Activated CD4-positive, alpha-beta memory T cell treated with anti-CD3 and anti-CD28 coated beads, Interleukin-2, amount 10 ng/mL, durations not matched to agents 7 days and 5 days (primary cell): ENCODE data around the gene SETMAR. TPM values are rescaled to one million over a fixed set of nuclear protein-coding genes. Genes with fewer than 3 reads are reported as not detected.
"Not testable (repeated sequence)": the region's sequence is repeated elsewhere in the genome, so short reads cannot be mapped to it uniquely, and the experiment has no call there.

ENCODE experiments used
- CTCF ChIA-PET: fragments of 350-600 bp; sonication (Branson Sonifier 250); formaldehyde crosslinking; loops from one replicate; lab custom pipeline; 2021; ENCODE audit warnings: antibody characterized with exemption, inconsistent platforms; lab: Charles Lee
- POLR2A ChIA-PET: fragments of 350-600 bp; sonication (Branson Sonifier 250); formaldehyde crosslinking; loops from one replicate; lab custom pipeline; 2021; ENCODE audit warnings: antibody characterized with exemption; lab: Charles Lee
- DNase-seq: peaks from one replicate; pipeline ENCODE4 v3.0.0-alpha.2; 2020
- H3K27ac Mint-ChIP-seq: one replicate; pipeline ENCODE4 v1.8.0; 2021; ENCODE audit warnings: mild to moderate bottlenecking, mixed read lengths
- H3K27me3 Mint-ChIP-seq: one replicate; pipeline ENCODE4 v1.8.0; 2021; ENCODE audit warnings: mixed read lengths
- H3K36me3 Mint-ChIP-seq: one replicate; pipeline ENCODE4 v1.8.0; 2021; ENCODE audit warnings: low read depth, mixed read lengths
- H3K4me1 Mint-ChIP-seq: one replicate; pipeline ENCODE4 v1.8.0; 2021; ENCODE audit warnings: mixed read lengths
- H3K4me3 Mint-ChIP-seq: one replicate; pipeline ENCODE4 v1.8.0; 2021; ENCODE audit warnings: mild to moderate bottlenecking, mixed read lengths
- H3K9me3 Mint-ChIP-seq: one replicate; pipeline ENCODE4 v1.8.0; 2021; ENCODE audit warnings: mixed read lengths
- total RNA-seq, 2 experiments: library from RNA; stranded (reverse); gene quantifications; one replicate each; pipeline ENCODE4 v1.2.3, GENCODE V29; 2021

The SETMAR gene
- total RNA-seq, 2 experiments from 2014 or later, result 5.2 to 6.2 TPM

DNA sequence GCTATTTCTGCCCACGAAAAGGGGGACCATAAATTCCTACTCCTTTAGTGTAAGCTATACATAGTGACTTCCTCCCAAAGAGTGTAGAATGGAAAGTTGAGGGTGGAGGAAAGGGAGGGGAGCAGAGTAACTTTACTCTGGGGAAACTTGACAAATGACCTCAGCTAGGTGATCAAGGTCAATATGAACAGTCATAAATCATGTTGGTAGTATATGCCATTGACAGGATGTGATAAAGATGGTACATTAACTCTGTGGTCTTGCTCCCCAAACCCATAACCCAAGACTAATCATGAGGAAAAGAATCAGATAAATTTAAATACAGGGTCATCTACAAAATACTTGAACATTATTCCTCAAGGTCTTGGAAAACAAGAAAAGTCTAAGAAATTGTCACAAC, 18.6 kb downstream of the SETMAR start:
- no peaks in the 10 kb centered on the region for H3K27me3 Mint-ChIP-seq
- DNase-seq, result no peak
- no peaks in the 10 kb centered on the region for H3K4me1 Mint-ChIP-seq
- no peak overlapping the region for H3K27ac Mint-ChIP-seq
- ChIA-PET CTCF (no interaction called here), POLR2A (no interaction called here)
- H3K4me3 Mint-ChIP-seq, result no peak overlapping the region
- no peaks in the 10 kb centered on the region for H3K9me3 Mint-ChIP-seq
- H3K36me3 Mint-ChIP-seq, result peaks cover 2% of the 10 kb centered on the region

DNA sequence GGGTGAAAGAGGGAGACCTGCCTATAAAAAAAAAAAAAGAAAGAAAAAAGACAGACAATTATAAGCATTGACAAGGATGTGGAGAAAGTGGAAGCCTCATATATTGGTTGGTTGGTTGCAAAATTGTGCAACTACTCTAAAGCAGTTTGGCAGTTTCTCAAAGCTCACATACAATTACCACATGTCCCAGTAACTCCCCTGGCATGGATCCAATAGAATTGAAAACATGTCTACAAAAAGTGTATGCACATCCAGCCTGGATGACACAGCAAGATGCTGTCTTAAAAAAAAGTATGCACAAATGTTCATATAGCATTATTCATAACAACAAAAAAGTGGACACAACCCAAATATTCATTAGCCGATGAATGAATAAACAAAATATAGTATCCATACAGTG, 19.5 kb downstream of the SETMAR start:
- H3K9me3 Mint-ChIP-seq, result peaks cover 2% of the 10 kb centered on the region
- H3K27me3 Mint-ChIP-seq, result no peaks in the 10 kb centered on the region
- DNase-seq, result no peak
- H3K4me1 Mint-ChIP-seq, result no peaks in the 10 kb centered on the region
- POLR2A ChIA-PET, result no interaction called here
- no peak overlapping the region for H3K27ac Mint-ChIP-seq
- CTCF ChIA-PET, result no interaction called here
- no peak overlapping the region for H3K4me3 Mint-ChIP-seq
- peaks cover 5% of the 10 kb centered on the region for H3K36me3 Mint-ChIP-seq

DNA sequence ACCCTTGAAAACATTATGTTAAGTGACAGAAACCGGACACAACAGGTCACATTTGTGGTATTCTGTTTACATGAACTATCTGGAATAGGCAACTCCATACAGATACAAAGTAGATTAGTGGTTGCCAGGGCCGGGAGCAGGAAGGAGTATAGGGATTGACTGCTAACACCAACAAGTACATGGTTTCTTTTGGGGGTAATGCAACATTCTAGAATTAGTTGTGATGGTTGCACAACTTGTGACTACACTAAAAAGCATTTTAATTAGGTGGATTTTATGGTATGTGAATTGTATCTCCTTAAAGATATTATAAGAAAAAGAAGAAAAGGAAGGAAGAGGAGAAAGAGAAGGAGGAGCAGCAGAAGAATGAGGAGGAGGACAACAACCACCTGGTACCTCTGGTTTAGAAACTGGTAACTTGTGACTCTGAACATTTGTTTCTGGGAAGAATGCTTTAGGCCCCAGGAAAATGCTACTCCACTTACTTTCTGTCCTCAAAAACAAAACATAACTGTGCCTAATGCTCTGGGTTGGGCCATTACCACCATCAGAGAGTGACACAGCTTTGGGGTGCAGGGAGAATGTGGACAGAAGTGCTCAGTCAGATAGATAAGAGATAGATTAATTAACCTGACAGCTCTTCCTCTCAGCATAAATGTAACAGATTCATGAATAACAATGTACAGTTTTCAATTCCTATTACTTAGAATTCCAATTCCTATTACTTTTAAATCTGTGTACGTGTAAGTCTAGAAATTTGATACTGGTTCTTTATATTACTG, 20.3 kb downstream of the SETMAR start:
- Mint-ChIP-seq H3K4me3 (no peak overlapping the region), H3K9me3 (peaks cover 3% of the 10 kb centered on the region), H3K27me3 (no peaks in the 10 kb centered on the region), H3K36me3 (peaks cover 5% of the 10 kb centered on the region), H3K27ac (no peak overlapping the region), H3K4me1 (no peaks in the 10 kb centered on the region)
- CTCF ChIA-PET, result no interaction called here
- no peak for DNase-seq
- POLR2A ChIA-PET, result no interaction called here

DNA sequence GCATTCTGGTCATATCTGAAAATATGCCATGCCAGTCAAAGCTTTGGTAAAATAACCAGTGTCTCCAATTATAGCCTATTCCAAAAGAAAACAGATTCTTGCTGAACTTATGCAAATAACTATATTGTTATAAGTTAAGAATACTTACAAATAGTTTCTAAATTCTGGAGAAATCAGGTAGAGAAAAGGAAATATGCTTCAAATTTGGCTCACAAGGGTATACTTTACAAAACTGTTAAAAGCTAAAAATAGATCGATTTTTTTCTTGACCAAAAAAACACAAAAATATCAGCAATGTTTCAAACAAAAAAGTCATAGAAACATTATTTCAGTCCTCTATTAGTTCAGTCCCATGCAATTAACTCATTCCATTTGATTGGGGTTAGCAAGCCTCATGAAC, 23.7 kb downstream of the SETMAR start:
- DNase-seq, result no peak
- Mint-ChIP-seq H3K36me3 (peaks cover 15% of the 10 kb centered on the region), H3K27ac (no peak overlapping the region), H3K4me1 (no peaks in the 10 kb centered on the region), H3K4me3 (no peak overlapping the region), H3K9me3 (peaks cover 13% of the 10 kb centered on the region), H3K27me3 (no peaks in the 10 kb centered on the region)
- ChIA-PET POLR2A (no interaction called here), CTCF (interaction anchor here (1.6 kb wide), 1 partner anchor 24 kb away, joined by 3 read pairs; no protein-coding TSS in a partner anchor)

DNA sequence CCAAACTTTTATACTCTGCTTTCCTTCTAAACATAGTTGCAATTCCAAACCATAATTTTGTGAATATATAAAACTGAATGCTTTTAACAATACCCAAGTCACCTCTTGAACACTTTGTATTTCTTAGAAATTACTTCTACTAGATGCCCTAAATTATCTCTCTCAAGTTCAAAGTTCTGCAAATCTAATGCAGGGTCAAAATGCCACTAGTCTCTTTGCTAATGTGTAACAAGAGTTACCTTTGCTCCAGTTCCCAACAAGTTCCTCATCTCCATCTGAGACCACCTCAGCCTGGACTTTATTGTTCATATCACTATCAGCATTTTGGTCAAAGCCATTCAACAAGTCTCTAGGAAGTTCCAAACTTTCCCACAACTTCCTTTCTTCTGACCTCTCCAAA, 26.6 kb downstream of the SETMAR start:
- H3K27me3 Mint-ChIP-seq, H3K4me1 Mint-ChIP-seq, POLR2A ChIA-PET, H3K27ac Mint-ChIP-seq, CTCF ChIA-PET, H3K4me3 Mint-ChIP-seq, DNase-seq: not testable (repeated sequence)
- Mint-ChIP-seq H3K9me3 (peaks cover 13% of the 10 kb centered on the region), H3K36me3 (peaks cover 15% of the 10 kb centered on the region)

DNA sequence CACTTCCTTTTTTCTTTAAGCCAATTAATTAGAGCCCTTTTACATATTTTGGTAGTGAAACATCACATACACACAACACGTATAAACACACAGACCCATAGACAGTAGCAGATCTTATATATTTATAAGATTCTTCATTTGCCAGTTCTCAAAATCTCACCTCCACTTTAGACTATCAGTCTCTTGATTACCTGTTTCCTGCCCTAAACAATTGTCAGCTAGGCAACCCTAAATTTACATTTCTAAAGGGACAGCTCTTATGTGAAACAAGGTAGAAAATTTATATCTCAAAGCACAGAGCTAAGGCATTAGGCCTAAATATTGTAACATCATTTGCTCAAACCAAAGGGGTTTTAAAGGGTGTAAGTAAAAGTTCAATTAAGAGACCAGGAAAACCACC, 28.9 kb downstream of the SETMAR start:
- no peak overlapping the region for H3K4me3 Mint-ChIP-seq
- H3K27me3 Mint-ChIP-seq, result no peaks in the 10 kb centered on the region
- H3K9me3 Mint-ChIP-seq, result peaks cover 11% of the 10 kb centered on the region
- H3K27ac Mint-ChIP-seq, result no peak overlapping the region
- no peak for DNase-seq
- peaks cover 12% of the 10 kb centered on the region for H3K36me3 Mint-ChIP-seq
- CTCF ChIA-PET, result interaction anchor here (0.8 kb wide), 1 partner anchor 17 kb away, joined by 3 read pairs; no protein-coding TSS in a partner anchor
- no peaks in the 10 kb centered on the region for H3K4me1 Mint-ChIP-seq
- POLR2A ChIA-PET, result no interaction called here

DNA sequence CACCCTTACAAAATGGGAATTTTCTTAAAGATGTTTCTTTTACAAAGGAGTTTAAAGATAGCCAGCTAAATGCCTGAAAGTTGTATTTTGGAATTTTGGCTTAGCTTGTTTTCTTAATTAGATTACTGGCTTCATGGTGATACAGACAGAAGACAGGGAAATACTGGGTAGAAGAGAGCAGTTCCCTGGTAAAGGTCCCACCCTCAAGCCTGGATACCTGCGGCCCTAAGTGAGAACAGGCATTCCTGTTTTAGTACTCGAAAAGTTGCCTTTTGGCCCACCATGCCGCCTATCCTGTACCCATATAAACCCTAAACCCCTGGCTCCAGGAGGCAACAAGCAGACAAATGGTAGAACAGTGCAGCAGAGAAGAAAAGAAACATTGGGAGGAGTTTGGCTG, 29.4 kb downstream of the SETMAR start:
- H3K4me3 Mint-ChIP-seq, result no peak overlapping the region
- H3K27ac Mint-ChIP-seq, result no peak overlapping the region
- no peak for DNase-seq
- no peaks in the 10 kb centered on the region for H3K27me3 Mint-ChIP-seq
- ChIA-PET POLR2A (no interaction called here), CTCF (interaction anchor here (0.8 to 0.9 kb wide), 2 partner anchors 17 to 18 kb away, joined by 3 read pairs; no protein-coding TSS in a partner anchor)
- no peaks in the 10 kb centered on the region for H3K4me1 Mint-ChIP-seq
- peaks cover 11% of the 10 kb centered on the region for H3K9me3 Mint-ChIP-seq
- H3K36me3 Mint-ChIP-seq, result peaks cover 10% of the 10 kb centered on the region

DNA sequence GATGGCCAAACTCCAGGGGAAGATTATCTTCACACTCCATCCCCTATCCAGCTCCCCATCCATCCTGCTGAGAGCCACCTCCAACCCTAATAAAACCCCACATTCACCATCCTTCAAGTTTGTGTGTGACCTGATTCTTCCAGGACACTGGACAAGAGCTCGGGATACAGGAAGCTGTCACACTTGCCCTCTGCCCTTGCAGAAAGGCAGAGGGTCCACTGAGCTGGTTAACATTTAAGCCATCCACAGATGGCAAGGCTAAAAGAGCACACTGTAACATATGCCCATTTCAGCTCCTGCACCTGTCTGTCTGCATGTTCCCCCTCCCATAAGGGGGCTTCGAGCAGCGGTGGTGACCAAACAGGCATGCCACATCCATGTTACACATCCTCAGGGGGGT, 29.8 kb downstream of the SETMAR start:
- no peaks in the 10 kb centered on the region for H3K4me1 Mint-ChIP-seq
- H3K4me3 Mint-ChIP-seq, result no peak overlapping the region
- no peak for DNase-seq
- H3K27me3 Mint-ChIP-seq, result no peaks in the 10 kb centered on the region
- peaks cover 11% of the 10 kb centered on the region for H3K9me3 Mint-ChIP-seq
- CTCF ChIA-PET, result interaction anchor here (0.9 kb wide), 2 partner anchors 18 to 300 kb away, joined by 3 read pairs; no protein-coding TSS in a partner anchor
- peaks cover 10% of the 10 kb centered on the region for H3K36me3 Mint-ChIP-seq
- H3K27ac Mint-ChIP-seq, result no peak overlapping the region
- POLR2A ChIA-PET, result no interaction called here

DNA sequence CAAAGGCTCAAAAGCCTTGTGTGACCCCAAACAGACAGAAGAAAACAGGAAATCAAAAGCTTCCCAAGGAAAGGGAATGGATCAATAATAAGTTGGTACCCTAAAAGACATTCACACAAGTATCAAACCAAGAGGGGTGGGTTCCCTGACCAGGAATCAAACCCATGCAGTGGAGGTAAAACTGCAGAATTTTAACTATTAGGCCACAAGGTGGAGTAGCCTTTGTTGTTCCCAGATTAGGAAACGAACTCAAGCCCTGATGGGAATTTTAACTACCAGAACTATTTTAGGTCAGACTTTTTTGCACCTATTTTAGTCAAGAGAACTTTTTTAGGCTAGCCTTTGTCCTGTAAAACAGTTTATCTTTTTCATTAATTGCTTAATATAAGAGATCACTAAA, 31.4 kb downstream of the SETMAR start:
- Mint-ChIP-seq H3K4me1 (no peaks in the 10 kb centered on the region), H3K9me3 (peaks cover 7% of the 10 kb centered on the region), H3K36me3 (peaks cover 7% of the 10 kb centered on the region), H3K4me3 (no peak overlapping the region), H3K27ac (no peak overlapping the region), H3K27me3 (no peaks in the 10 kb centered on the region)
- no peak for DNase-seq
- POLR2A ChIA-PET, result no interaction called here
- CTCF ChIA-PET, result interaction anchor here (0.6 to 1.0 kb wide), 2 partner anchors 16 to 250 kb away, joined by 3 to 7 read pairs; no protein-coding TSS in a partner anchor

DNA sequence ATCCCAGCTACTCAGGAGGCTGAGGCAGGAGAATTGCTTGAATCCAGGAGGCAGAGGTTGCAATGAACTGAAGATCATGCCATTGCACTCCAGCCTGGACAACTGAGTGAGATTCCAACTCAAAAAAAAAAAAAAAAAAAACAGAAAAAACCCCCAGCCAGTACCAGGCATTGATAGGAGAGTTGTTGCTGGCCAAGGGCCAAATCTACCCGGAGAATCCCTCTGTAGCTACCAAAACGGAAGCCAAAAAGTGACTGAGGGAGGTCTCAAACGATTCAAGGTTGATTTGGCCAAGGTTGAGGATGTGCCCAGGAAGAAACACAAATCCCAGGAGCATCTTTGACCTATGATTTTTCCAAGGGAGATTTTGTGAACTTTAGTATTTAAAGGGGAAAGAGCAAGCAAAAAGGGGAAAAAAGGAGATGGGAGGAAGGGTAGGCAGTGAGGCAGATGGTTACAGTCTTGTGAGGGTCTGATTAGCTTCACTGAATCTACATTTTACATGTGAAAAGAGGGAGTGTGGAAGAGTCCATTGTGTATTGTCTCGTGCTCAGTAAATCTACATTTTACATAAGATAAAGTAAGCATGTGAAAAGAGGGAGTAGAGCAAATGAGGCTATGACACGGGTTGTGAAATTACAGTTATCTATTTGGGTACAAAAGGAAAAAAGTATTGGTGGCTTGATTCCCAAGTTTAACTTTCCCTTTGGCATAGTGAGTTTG, 32.8 kb downstream of the SETMAR start:
- Mint-ChIP-seq H3K27ac (no peak overlapping the region), H3K4me1 (peaks cover 5% of the 10 kb centered on the region), H3K27me3 (no peaks in the 10 kb centered on the region), H3K36me3 (no peaks in the 10 kb centered on the region), H3K9me3 (no peaks in the 10 kb centered on the region), H3K4me3 (no peak overlapping the region)
- DNase-seq, result no peak
- ChIA-PET CTCF (no interaction called here), POLR2A (no interaction called here)

DNA sequence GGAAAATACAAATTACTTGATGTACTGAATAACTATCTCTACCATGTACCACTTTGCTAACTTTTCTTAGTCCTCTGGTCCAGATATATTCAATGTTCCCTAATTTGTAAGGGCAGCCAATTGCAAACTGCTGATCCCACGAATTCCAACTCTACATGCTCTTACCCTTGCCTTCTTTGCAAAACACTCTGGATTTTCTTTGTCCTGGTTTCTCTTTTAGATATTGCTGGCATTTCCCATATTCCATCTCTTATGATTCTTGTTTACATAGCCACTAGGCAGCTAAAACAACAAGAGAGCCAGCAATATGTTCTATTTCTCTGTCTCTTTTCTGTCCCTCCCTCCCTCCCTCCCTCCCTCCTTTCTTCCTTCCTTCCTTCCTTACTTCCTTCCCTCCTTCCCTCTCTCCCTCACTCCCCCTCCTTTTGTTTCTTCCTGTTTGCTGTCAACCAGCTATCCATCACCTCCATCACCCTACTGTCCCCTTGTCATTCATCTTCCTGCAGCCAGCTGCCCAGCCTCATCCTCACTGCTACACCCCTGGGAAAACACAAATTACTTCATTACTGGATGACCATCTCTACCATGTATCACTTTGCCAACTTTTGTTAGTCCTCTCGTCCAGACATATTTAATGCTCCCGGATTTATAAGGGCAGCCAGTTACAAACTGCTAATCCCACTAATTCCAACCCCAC, 33.8 kb downstream of the SETMAR start:
- no peak for DNase-seq
- ChIA-PET POLR2A (no interaction called here), CTCF (interaction anchor here (1.9 kb wide), 1 partner anchor 14 kb away, joined by 5 read pairs; no protein-coding TSS in a partner anchor)
- no peaks in the 10 kb centered on the region for H3K36me3 Mint-ChIP-seq
- no peak overlapping the region for H3K27ac Mint-ChIP-seq
- H3K27me3 Mint-ChIP-seq, result no peaks in the 10 kb centered on the region
- H3K9me3 Mint-ChIP-seq, result no peaks in the 10 kb centered on the region
- H3K4me1 Mint-ChIP-seq, result peaks cover 5% of the 10 kb centered on the region
- H3K4me3 Mint-ChIP-seq, result no peak overlapping the region

DNA sequence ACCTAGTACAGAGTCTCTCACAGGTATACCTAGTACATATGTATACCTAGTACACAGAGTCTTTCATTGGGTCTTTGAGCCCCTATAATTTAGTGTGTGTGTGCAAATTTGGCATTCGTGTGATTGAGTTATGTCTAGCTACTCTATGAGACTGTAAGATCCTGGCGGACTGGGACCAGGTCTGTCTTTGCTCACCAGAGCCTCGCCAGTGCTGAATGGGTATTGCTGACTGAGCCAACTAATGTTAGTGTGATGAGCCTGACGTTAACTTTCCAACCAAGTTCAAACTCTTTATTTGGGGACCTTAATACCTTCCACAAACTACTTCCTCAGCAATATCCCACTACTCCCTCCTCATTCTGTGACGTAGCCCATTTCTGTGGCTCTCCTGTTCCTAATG, 35.6 kb downstream of the SETMAR start:
- H3K27ac Mint-ChIP-seq, result no peak overlapping the region
- no peak for DNase-seq
- no peak overlapping the region for H3K4me3 Mint-ChIP-seq
- no peaks in the 10 kb centered on the region for H3K36me3 Mint-ChIP-seq
- no peaks in the 10 kb centered on the region for H3K27me3 Mint-ChIP-seq
- H3K9me3 Mint-ChIP-seq, result no peaks in the 10 kb centered on the region
- peaks cover 5% of the 10 kb centered on the region for H3K4me1 Mint-ChIP-seq
- ChIA-PET CTCF (interaction anchor here (1.9 kb wide), 1 partner anchor 12 kb away, joined by 5 read pairs; no protein-coding TSS in a partner anchor), POLR2A (no interaction called here)

DNA sequence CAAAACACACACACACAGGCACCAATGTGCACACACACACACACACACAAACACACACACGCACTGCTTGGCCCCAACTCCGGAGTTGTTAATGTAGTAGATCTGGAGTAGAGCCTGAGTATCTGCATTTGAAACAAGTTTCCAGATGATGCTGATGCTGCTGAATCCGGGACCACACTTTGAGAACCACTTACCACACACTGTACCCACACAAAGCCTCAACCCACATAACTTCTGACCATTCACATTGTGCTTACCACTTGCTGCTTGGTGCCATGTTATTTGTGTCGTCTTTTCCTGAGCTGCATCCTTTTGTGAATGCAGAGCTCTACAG, 36.9 kb downstream of the SETMAR start:
- H3K9me3 Mint-ChIP-seq, result no peaks in the 10 kb centered on the region
- no peaks in the 10 kb centered on the region for H3K27me3 Mint-ChIP-seq
- H3K4me1 Mint-ChIP-seq, result peaks cover 5% of the 10 kb centered on the region
- POLR2A ChIA-PET, result no interaction called here
- CTCF ChIA-PET, result interaction anchor here (0.8 to 3.2 kb wide), 2 partner anchors 11 to 245 kb away, joined by 4 to 17 read pairs; no protein-coding TSS in a partner anchor
- H3K4me3 Mint-ChIP-seq, result no peak overlapping the region
- H3K27ac Mint-ChIP-seq, result no peak overlapping the region
- DNase-seq, result no peak
- H3K36me3 Mint-ChIP-seq, result no peaks in the 10 kb centered on the region
